ENCODE data around the gene FGG. TPM values are rescaled to one million over a fixed set of nuclear protein-coding genes. Genes with fewer than 3 reads are reported as not detected.

The FGG gene
- total and polyA plus RNA-seq, 2 donors (not counting 3 experiments of a cell fraction or from before 2014, with no cell fraction given), result not detected

DNA sequence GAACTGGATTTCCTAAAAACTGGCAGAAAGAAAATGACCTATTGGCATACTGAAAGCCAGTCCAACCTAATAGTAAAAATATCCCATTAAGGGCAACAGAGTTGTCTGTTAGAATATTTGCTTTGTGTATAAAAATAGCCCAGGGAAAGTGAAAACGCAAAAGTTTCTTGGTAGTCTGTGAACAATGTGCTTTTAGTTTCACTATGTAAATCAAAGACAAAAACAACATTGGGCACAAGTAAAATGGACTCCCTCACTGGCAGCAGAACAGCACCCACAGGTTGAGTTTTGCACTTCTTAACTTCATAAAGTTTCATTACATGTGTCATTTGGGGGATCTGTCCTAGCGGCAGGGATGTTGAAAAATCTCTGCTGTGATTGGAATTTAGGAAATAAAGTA, 4.3 kb upstream of the FGG start:
- ChIA-PET POLR2A (no interaction called here), CTCF (interaction anchor here (0.9 to 5.2 kb wide), 3 partner anchors 9 to 64 kb away, joined by 3 to 112 read pairs (median 93); no protein-coding TSS in a partner anchor)
- intact Hi-C loops (cut with micrococcal nuclease), result loop anchor here (5.0 kb wide), 1 partner anchor 829 kb away; the partner anchor contains the start of gene SFRP2

More for the DNA sequence above, 4.3 kb upstream of the FGG start:
- dilution Hi-C loops (cut with MboI; ENCODE audit: extremely low pct_ligation_motif_present, low sequenced_read_pairs), result no loop called here
- no peaks in the 10 kb centered on the region for H3K36me3 ChIP-seq (ENCODE audit: control insufficient read depth in 2 of 2, extremely low read depth in 1 of 2, insufficient read depth in 2 of 2, low read length in 2 of 2)
- TF ChIP-seq, protein P1, sequence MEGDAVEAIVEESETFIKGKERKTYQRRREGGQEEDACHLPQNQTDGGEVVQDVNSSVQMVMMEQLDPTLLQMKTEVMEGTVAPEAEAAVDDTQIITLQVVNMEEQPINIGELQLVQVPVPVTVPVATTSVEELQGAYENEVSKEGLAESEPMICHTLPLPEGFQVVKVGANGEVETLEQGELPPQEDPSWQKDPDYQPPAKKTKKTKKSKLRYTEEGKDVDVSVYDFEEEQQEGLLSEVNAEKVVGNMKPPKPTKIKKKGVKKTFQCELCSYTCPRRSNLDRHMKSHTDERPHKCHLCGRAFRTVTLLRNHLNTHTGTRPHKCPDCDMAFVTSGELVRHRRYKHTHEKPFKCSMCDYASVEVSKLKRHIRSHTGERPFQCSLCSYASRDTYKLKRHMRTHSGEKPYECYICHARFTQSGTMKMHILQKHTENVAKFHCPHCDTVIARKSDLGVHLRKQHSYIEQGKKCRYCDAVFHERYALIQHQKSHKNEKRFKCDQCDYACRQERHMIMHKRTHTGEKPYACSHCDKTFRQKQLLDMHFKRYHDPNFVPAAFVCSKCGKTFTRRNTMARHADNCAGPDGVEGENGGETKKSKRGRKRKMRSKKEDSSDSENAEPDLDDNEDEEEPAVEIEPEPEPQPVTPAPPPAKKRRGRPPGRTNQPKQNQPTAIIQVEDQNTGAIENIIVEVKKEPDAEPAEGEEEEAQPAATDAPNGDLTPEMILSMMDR (IDR thresholded peaks at IDR 0.05; ENCODE audit: extremely low read depth in 1 of 2, insufficient read depth in 1 of 2, low read depth in 1 of 2, low read length in 2 of 2), result no peak
- TF ChIP-seq FOS (IDR thresholded peaks at IDR 0.05; ENCODE audit: borderline replicate concordance, insufficient read depth, low read length) (no peak), MYC (IDR thresholded peaks at IDR 0.05; ENCODE audit: low read depth, low read length) (no peak), JUN (IDR thresholded peaks at IDR 0.05; ENCODE audit: borderline replicate concordance, insufficient read depth, insufficient read length, low read depth) (no peak), EZH2 (IDR thresholded peaks at IDR 0.05; ENCODE audit: borderline replicate concordance, low read depth, low read length, severe bottlenecking) (no peak), POLR2AphosphoS5 (IDR thresholded peaks at IDR 0.05; ENCODE audit: insufficient read depth, low read depth, low read length) (no peak), POLR2A (IDR thresholded peaks at IDR 0.05; ENCODE audit: low read depth, low read length) (no peak), GATA2 (IDR thresholded peaks at IDR 0.05; ENCODE audit: insufficient read depth, insufficient read length, low read depth, low read length) (no peak)
- TF ChIP-seq, protein P2, sequence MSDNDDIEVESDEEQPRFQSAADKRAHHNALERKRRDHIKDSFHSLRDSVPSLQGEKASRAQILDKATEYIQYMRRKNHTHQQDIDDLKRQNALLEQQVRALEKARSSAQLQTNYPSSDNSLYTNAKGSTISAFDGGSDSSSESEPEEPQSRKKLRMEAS (IDR thresholded peaks at IDR 0.05; ENCODE audit: insufficient read depth, insufficient read length), result no peak
- no peak overlapping the region for H3K4me3 ChIP-seq (replicated peaks in 1 of 3; ENCODE audit: insufficient read depth in 1 of 3, low read depth in 1 of 3, low read length in 3 of 3)
- no peaks in the 10 kb centered on the region for H3K9me1 ChIP-seq (replicated peaks; ENCODE audit: control insufficient read depth, extremely low read depth, insufficient read depth, low read length)
- no peaks in the 10 kb centered on the region for H3K9me3 ChIP-seq (replicated peaks; ENCODE audit: control insufficient read depth, insufficient read depth, low read length)
- H3K79me2 ChIP-seq (ENCODE audit: control insufficient read depth, insufficient read depth, low read length), result no peaks in the 10 kb centered on the region
- H3K4me1 ChIP-seq (ENCODE audit: control insufficient read depth, extremely low read depth, insufficient read depth, low read length), result no peaks in the 10 kb centered on the region
- no peaks in the 10 kb centered on the region for H4K20me1 ChIP-seq (replicated peaks; ENCODE audit: control insufficient read depth, extremely low read depth, insufficient read depth, low read length)
- FAIRE-seq (no peak), DNase-seq (ENCODE audit: low read depth, low spot score) (no peak)
- no peak overlapping the region for H3K27ac ChIP-seq (ENCODE audit: insufficient read depth, low read depth, low read length)
- H3K4me2 ChIP-seq (ENCODE audit: insufficient read depth, low read length), result no peak overlapping the region
- H2AFZ ChIP-seq (ENCODE audit: low read depth, low read length), result no peak overlapping the region
- no peak overlapping the region for H3K9ac ChIP-seq (replicated peaks; ENCODE audit: extremely low read depth, insufficient read depth, low read length)
- BruUV-seq (replicated peaks), result no TSS peak
- peaks cover 0 to 4% of the 10 kb centered on the region in 2 experiments for H3K27me3 ChIP-seq (ENCODE audit: control insufficient read depth in 2 of 2, insufficient read depth in 2 of 2, low read length in 2 of 2)
